ENCODE results near the gene BCL7A. TPM values are rescaled to one million over a fixed set of nuclear protein-coding genes. Genes with fewer than 3 reads are reported as not detected.

The BCL7A gene
- total and polyA plus RNA-seq, 12 donors, result 3.4 to 25.7 (median 15.4) TPM

DNA sequence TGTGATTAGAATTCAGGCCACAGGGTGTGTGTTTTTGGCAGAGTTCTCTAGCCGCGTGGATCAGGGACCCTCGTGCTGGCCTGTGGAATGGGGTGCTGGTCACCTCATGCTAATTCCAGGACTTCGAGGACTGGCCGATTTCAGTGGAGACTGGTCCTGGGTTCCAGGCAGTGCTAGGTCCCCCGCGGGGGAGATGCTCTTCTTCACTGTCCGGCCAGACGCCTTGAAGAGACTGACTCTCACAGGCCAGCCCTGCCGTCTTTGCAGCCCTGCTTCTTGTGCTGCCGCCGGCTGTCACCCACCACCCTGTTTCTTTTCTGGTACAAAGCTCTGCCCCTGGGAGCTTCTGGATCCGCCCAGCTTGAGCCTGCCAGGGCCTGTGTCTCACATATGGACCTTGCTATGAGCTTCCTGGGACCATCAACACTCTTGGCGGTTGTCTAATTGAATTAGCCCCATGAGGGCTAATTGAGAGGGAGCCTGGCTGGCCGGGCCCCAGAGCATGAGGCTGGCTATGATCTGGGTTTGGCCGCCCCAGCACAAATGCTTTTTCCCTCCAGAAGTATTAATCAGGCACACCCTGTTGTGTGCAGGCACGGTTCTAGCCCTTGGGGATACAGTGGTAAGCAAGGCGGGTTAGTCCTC lies 65.1 kb downstream of the BCL7A start:
- Histone ChIP-seq H3K27ac (peak overlapping the region; percentile 19 to 77 (median 53)), H3K4me1 (peaks cover 25 to 96% (median 80%) of the 10 kb centered on the region in 9 donors), H3K36me3 (peaks cover 0 to 39% (median 8%) of the 10 kb centered on the region in 9 donors), H3K27me3 (no peaks in the 10 kb centered on the region), H3K4me3 (no peak overlapping the region), H3K9me3 (no peaks in the 10 kb centered on the region)
- intact Hi-C loops (cut with DNase I), result no loop called here
- no peak for DNase-seq
- TF ChIP-seq, protein P1, sequence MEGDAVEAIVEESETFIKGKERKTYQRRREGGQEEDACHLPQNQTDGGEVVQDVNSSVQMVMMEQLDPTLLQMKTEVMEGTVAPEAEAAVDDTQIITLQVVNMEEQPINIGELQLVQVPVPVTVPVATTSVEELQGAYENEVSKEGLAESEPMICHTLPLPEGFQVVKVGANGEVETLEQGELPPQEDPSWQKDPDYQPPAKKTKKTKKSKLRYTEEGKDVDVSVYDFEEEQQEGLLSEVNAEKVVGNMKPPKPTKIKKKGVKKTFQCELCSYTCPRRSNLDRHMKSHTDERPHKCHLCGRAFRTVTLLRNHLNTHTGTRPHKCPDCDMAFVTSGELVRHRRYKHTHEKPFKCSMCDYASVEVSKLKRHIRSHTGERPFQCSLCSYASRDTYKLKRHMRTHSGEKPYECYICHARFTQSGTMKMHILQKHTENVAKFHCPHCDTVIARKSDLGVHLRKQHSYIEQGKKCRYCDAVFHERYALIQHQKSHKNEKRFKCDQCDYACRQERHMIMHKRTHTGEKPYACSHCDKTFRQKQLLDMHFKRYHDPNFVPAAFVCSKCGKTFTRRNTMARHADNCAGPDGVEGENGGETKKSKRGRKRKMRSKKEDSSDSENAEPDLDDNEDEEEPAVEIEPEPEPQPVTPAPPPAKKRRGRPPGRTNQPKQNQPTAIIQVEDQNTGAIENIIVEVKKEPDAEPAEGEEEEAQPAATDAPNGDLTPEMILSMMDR (IDR thresholded peaks at IDR 0.05), result no peak
- WGBS, 2 donors, result 73 to 74% methylated on average over 18 of the region's 18 CpGs
- ATAC-seq, result peak in 5 of 8 donors; percentile 7 to 40 (median 19)

DNA sequence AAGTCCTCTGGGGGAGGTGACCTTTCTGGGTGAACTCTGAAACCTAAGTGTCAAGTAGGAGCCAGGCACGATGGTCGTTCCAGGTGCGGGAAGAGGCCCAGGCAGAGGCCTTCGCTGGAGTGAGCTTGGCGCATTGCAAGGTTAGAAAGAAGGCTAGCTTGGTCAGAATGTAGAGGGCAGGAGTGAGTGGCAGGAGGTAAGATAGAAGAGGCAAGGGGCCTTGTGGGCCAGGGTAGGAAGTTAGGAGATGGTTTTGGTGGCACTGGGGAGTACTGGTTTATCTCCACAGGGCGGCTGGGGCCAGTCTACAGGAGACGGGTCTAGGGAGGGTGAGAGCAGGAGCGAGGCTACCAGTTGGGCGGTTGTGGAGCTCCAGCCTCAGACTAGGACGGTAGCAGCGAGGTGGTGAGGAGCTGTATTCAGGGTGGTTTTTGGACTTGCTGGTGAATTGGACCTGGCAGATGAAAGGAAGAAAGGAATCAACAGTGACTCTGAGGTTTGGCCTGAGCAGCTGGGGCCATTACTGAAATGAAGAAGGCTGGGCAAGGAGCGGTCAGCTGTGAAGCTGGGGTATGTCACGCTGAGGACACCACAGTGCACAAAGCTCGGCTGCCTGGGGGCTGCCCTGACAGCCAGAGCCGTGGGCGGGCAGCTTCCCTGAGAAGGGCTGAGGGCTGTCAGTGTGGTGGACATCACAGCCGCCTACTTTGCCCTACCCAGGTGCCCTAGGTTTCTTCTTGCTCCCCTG lies 65.9 kb downstream of the BCL7A start:
- H3K4me1 ChIP-seq, result peaks cover 28 to 96% (median 78%) of the 10 kb centered on the region in 9 donors
- peaks cover 0 to 39% (median 8%) of the 10 kb centered on the region in 9 donors for H3K36me3 ChIP-seq
- peak overlapping the region in 2 of 10 donors; percentile 10 to 20 for H3K4me3 ChIP-seq
- peak in 7 of 8 donors; percentile 12 to 45 (median 23) for ATAC-seq
- TF ChIP-seq, protein P1 (IDR thresholded peaks at IDR 0.05), result no peak
- H3K27ac ChIP-seq, result peak overlapping the region; percentile 5 to 77 (median 54)
- H3K9me3 ChIP-seq, result no peaks in the 10 kb centered on the region
- no peaks in the 10 kb centered on the region for H3K27me3 ChIP-seq
- intact Hi-C loops (cut with DNase I), result loop anchor here in 1 of 10 donors (2.0 kb wide), 1 partner anchor 33 kb away; no protein-coding TSS in a partner anchor
- WGBS, 2 donors, result 76 to 78% methylated on average over 17 of the region's 17 CpGs
- no peak for DNase-seq

DNA sequence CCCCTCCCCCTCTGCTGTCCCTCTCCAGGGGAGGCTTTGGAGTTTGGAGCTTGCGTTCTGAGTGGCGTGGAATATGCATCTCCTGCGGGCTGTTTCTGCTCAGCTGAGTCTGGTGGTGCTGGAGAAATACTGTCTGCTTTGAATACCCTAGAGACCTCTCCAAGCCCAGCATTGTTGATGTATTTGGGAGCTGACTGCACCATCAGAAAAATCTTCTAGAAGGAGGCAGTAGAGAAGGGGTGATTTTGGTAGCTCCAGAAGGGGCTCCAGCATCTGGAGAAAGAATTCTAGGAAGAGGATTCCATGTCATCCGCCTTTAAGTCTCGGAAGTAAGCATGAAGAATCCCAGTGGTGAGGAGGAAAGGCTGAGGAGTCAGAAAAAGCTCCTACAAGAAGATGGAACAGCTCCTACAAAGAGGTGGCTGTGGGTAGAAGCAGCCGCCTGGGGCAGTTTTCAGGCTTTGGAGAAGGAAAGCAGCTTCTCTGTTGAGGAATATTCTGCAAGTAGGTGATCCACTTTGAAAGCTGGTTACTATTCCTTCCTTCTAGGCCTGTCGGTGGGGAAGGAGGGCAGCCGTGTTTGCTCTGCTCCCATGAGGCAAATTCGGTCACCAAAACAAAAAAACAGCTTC lies 66.6 kb downstream of the BCL7A start:
- peaks cover 0 to 39% (median 8%) of the 10 kb centered on the region in 9 donors for H3K36me3 ChIP-seq
- H3K27ac ChIP-seq, result peak overlapping the region; percentile 5 to 77 (median 54)
- peaks cover 25 to 90% (median 76%) of the 10 kb centered on the region in 9 donors for H3K4me1 ChIP-seq
- TF ChIP-seq, protein P1 (IDR thresholded peaks at IDR 0.05), result no peak
- no peaks in the 10 kb centered on the region for H3K9me3 ChIP-seq
- 60 to 64% methylated on average over 9 of the region's 9 CpGs for WGBS, 2 donors
- no peaks in the 10 kb centered on the region for H3K27me3 ChIP-seq
- intact Hi-C loops (cut with DNase I), result loop anchor here in 1 of 10 donors (2.0 kb wide), 1 partner anchor 33 kb away; no protein-coding TSS in a partner anchor
- no peak for DNase-seq
- ATAC-seq, result peak in 5 of 8 donors; percentile 6 to 57 (median 26)
- H3K4me3 ChIP-seq, result peak overlapping the region in 4 of 10 donors; percentile 3 to 20 (median 8)

DNA sequence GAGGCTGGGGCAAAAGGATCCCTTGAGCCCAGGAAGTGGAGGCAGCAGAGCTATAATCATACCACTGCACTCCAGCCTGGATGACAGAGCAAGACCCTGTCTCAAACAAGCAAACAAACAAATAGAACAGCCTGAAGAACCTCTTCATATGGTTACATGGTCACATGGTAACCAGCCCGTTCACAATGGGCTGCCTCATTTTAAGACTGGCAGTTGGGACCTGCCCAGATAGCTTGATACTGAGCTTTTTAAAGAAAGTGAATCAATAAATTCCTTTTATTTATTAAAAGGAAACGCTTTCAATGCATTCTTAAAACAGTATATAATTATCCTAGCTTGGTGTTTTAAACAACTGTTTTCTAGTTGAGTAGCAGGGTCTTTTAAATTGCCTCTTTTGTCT lies 67.4 kb downstream of the BCL7A start:
- Histone ChIP-seq H3K36me3 (peaks cover 0 to 35% (median 8%) of the 10 kb centered on the region in 9 donors), H3K27me3 (no peaks in the 10 kb centered on the region), H3K4me3 (no peak overlapping the region), H3K4me1 (peaks cover 25 to 84% (median 70%) of the 10 kb centered on the region in 9 donors), H3K9me3 (no peaks in the 10 kb centered on the region), H3K27ac (peak overlapping the region in 6 of 10 donors; percentile 52 to 77 (median 56))
- DNase-seq (no peak), ATAC-seq (no peak)
- WGBS, 2 donors, result 60 to 64% methylated on average over 2 of the region's 2 CpGs
- intact Hi-C loops (cut with DNase I), result loop anchor here in 1 of 10 donors (2.0 kb wide), 1 partner anchor 32 kb away; no protein-coding TSS in a partner anchor
- TF ChIP-seq, protein P1 (IDR thresholded peaks at IDR 0.05), result no peak

Data from heart right ventricle (tissue), 16 donors.